Keratinocyte (primary cell): Measurements from ENCODE around the gene C19orf85. TPM values are rescaled to one million over a fixed set of nuclear protein-coding genes. Genes with fewer than 3 reads are reported as not detected.

Source experiments
- DNase-seq: peaks from one replicate; pipeline ENCODE4 v3.0.0-alpha.2; 2011; ENCODE audit warnings: low read depth, missing footprints, low spot score
- FAIRE-seq: peaks from 2 replicates; lab custom pipeline; 2011; peaks lifted over from hg19 to GRCh38; lab: Jason Lieb, UNC
- H2AFZ ChIP-seq: 2 replicates; pipeline ENCODE4 v1.6.0; 2012; ENCODE audit warnings: low read length, control low read depth, inconsistent platforms; ENCODE audit not compliant: control insufficient read depth
- H3K27ac ChIP-seq: 2 replicates; pipeline ENCODE4 v1.5.1; 2011; ENCODE audit warnings: low read length; ENCODE audit not compliant: control insufficient read depth, insufficient read depth
- H3K27me3 ChIP-seq: 3 replicates; pipeline ENCODE4 v1.6.0; 2011; ENCODE audit warnings: low read length; ENCODE audit not compliant: control insufficient read depth, insufficient read depth; ENCODE audit errors: extremely low read depth
- H3K36me3 ChIP-seq, 2 experiments: 2 replicates in 1 of 2; 3 replicates in 1 of 2; pipeline ENCODE4 v1.5.1; 2011; ENCODE audit warnings: low read length in 2 of 2, mild to moderate bottlenecking in 1 of 2; ENCODE audit not compliant: control insufficient read depth in 2 of 2, insufficient read depth in 2 of 2; ENCODE audit errors: extremely low read depth in 1 of 2
- H3K4me1 ChIP-seq: 3 replicates; pipeline ENCODE4 v1.5.1; 2011; ENCODE audit warnings: low read length; ENCODE audit not compliant: control insufficient read depth, insufficient read depth; ENCODE audit errors: extremely low read depth
- H3K4me2 ChIP-seq: 3 replicates; pipeline ENCODE4 v1.6.0; 2011; ENCODE audit warnings: low read depth, low read length; ENCODE audit not compliant: control insufficient read depth, insufficient read depth; ENCODE audit errors: extremely low read depth
- H3K4me3 ChIP-seq, 3 experiments: fragments of 200-600 bp in 1 of 3; sonication (generic) in 1 of 3; 2 replicates in 2 of 3; 3 replicates in 1 of 3; pipeline ENCODE4 v1.5.1; 2011 to 2016; ENCODE audit warnings: low read length in 3 of 3, mild to moderate bottlenecking in 3 of 3, control low read depth in 2 of 3, inconsistent platforms in 1 of 3, low read depth in 1 of 3, mixed read lengths in 1 of 3, mixed run types in 1 of 3, moderate library complexity in 1 of 3; ENCODE audit not compliant: control insufficient read depth in 2 of 3, insufficient read depth in 2 of 3; ENCODE audit errors: extremely low read depth in 1 of 3
- H3K79me2 ChIP-seq: 2 replicates; pipeline ENCODE4 v1.6.0; 2012; ENCODE audit warnings: low read length; ENCODE audit not compliant: control insufficient read depth, insufficient read depth
- H3K9ac ChIP-seq: 3 replicates; pipeline ENCODE4 v1.6.0; 2011; ENCODE audit warnings: low read length; ENCODE audit not compliant: control insufficient read depth, insufficient read depth; ENCODE audit errors: extremely low read depth
- H3K9me1 ChIP-seq: 3 replicates; pipeline ENCODE4 v1.6.0; 2011; ENCODE audit warnings: low read length; ENCODE audit not compliant: control insufficient read depth, insufficient read depth; ENCODE audit errors: extremely low read depth
- H3K9me3 ChIP-seq: 2 replicates; pipeline ENCODE4 v1.5.1; 2012; ENCODE audit warnings: low read depth, low read length; ENCODE audit not compliant: control insufficient read depth
- H4K20me1 ChIP-seq: 3 replicates; pipeline ENCODE4 v1.6.0; 2011; ENCODE audit warnings: low read length; ENCODE audit not compliant: control insufficient read depth, insufficient read depth; ENCODE audit errors: extremely low read depth
- EZH2 ChIP-seq: IDR thresholded peaks from one replicate; pipeline ENCODE4 v1.6.1; 2012; ENCODE audit warnings: inconsistent platforms, mild to moderate bottlenecking, low read length, moderate library complexity
- dilution Hi-C: fragments of 300-500 bp; cut with MboI; formaldehyde crosslinking; loops from one replicate; pipeline ENCODE4 v1.7.0; 2020; ENCODE audit warnings: low sequenced_read_pairs; ENCODE audit not compliant: extremely low pct_ligation_motif_present
- polyA plus RNA-seq, 5 experiments: library from polyadenylated mRNA; depleted of rRNA in 3 of 5; stranded (reverse) in 3 of 5; stranded (forward) in 1 of 5; unstranded in 1 of 5; fragments of >200 nt; gene quantifications; 1 replicate in 1 of 5; 2 replicates in 3 of 5; 3 replicates in 1 of 5; pipeline versions ENCODE4 v1.2.1 to v1.2.3, GENCODE V29; 2011 to 2012; ENCODE audit warnings: missing spikeins in 2 of 5, low read depth in 1 of 5, low replicate concordance in 1 of 5
- TF ChIP-seq, protein P1 (sequence below), 3 experiments: IDR thresholded peaks in 1 of 3; conservative IDR thresholded peaks in 1 of 3; optimal IDR thresholded peaks in 1 of 3; 2 replicates in 2 of 3; 3 replicates in 1 of 3; pipeline versions ENCODE3 to v1.5.1; 2011; ENCODE audit warnings: low read length in 3 of 3, mild to moderate bottlenecking in 3 of 3, moderate library complexity in 2 of 3, control low read depth in 1 of 3, inconsistent platforms in 1 of 3; ENCODE audit not compliant: insufficient read depth in 2 of 3; ENCODE audit errors: extremely low read depth in 1 of 3

The C19orf85 gene
- polyA plus RNA-seq, 1 donor (not counting 4 experiments of a cell fraction or from before 2014, with no cell fraction given), result not detected

DNA sequence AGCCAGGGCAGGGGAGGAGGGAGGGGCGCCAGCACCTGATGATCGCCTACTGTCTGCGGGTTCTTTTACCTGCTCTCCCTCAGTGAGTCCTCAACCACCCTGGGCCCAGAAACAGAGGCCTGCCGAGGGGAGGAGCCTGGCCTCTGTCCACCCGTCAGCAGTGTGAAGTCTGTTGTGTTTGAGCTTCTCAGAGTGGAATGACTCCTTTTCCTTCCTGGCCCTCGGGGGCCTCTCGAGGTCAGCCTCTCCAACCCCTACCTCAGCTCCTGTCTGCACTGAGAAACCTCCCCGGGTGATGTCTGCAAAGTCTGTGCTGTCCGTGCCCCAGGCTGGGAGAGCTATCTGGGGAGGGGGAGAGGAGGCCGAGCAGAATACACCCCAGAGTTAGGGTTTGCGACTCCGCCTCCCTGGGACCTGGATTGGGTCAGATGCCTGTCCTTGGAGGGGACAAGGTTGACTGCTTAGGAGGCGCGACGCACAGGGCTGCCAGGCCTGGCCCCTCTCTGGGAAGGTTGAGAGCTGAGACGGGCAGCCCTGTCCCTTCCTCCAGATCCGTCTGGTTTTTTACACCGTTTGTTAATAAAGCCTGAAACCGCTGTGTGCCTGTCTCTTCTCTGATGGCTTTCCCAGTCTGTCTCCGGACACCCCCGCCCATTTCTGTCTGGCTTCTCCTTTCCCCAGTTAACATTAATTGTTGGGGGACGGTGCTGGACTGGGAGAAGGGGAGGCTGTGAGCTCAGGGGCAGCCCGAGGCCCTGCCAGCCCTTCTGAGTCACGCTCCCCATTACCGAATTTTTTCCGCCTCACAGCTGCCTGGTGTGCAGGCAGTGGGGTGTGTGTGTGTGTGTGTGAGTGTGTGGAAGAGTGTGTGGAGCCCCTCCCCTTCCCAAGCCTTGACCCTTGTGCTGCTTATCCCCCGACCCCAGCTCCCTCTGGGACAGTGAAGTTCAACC, 22.7 kb upstream of the C19orf85 start:
- DNase-seq, result peak; percentile 23
- Histone ChIP-seq H3K27ac (peak overlapping the region; percentile 77), H3K79me2 (no peaks in the 10 kb centered on the region), H2AFZ (no peak overlapping the region), H3K4me1 (peaks cover 32% of the 10 kb centered on the region), H4K20me1 (no peaks in the 10 kb centered on the region), H3K9me1 (peaks cover 3% of the 10 kb centered on the region), H3K9ac (peak overlapping the region; percentile 63), H3K27me3 (peaks cover 18% of the 10 kb centered on the region), H3K9me3 (no peaks in the 10 kb centered on the region), H3K4me2 (peak overlapping the region; percentile 52), H3K4me3 (peak overlapping the region in 2 of 3 experiments; percentile 42 to 46), H3K36me3 (peaks cover 0 to 5% of the 10 kb centered on the region in 2 experiments)
- FAIRE-seq, result peak; percentile 79
- dilution Hi-C loops, result no loop called here
- TF ChIP-seq, protein P1, sequence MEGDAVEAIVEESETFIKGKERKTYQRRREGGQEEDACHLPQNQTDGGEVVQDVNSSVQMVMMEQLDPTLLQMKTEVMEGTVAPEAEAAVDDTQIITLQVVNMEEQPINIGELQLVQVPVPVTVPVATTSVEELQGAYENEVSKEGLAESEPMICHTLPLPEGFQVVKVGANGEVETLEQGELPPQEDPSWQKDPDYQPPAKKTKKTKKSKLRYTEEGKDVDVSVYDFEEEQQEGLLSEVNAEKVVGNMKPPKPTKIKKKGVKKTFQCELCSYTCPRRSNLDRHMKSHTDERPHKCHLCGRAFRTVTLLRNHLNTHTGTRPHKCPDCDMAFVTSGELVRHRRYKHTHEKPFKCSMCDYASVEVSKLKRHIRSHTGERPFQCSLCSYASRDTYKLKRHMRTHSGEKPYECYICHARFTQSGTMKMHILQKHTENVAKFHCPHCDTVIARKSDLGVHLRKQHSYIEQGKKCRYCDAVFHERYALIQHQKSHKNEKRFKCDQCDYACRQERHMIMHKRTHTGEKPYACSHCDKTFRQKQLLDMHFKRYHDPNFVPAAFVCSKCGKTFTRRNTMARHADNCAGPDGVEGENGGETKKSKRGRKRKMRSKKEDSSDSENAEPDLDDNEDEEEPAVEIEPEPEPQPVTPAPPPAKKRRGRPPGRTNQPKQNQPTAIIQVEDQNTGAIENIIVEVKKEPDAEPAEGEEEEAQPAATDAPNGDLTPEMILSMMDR (optimal IDR thresholded peaks at IDR 0.05 in 1 of 3, IDR thresholded peaks at IDR 0.05 in 1 of 3, conservative IDR thresholded peaks at IDR 0.05 in 1 of 3; ENCODE audit: extremely low read depth in 1 of 3, insufficient read depth in 2 of 3, low read length in 3 of 3), result no peak
- no peak for TF ChIP-seq EZH2

DNA sequence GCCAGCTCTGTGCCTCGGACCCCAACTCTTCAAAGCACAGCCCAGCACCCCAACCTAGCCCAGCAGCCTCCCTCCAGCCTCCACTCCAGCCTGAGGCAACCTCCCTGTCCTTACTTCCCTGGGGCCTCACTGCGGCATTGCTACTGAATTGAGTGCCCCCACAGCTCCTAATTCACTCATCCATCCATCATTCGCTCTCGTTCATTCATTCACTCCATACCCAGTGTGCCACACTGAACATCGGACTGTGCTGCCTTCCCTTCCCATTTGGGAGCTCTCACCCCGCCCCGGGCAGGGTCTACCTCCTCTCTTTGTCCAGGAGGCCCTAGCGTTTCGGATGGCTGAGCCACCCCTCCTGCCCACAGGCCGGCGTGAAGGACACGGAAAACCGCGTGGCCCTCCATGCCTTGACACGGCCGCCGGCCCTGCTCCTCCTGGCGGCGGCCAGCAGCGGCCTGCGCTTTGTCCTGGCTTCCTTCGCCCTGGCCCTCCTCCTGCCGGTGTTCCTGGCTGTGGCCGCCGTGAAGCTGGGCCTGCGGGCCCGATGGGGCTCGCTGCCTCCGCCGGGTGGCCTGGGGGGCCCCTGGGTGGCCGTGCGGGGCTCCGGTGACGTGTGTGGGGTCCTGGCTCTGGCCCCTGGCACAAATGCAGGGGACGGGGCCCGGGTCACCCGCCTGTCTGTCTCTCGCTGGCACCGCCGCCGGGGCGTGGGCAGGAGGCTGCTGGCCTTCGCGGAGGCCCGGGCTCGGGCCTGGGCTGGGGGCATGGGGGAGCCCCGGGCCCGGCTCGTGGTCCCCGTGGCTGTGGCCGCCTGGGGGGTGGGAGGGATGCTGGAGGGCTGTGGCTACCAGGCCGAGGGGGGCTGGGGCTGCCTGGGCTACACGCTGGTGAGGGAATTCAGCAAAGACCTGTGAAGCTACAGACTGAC, 21.8 kb upstream of the C19orf85 start:
- Histone ChIP-seq H3K9me3 (no peaks in the 10 kb centered on the region), H3K4me2 (peak overlapping the region; percentile 85), H3K9ac (peak overlapping the region; percentile 63), H3K79me2 (no peaks in the 10 kb centered on the region), H3K4me1 (peaks cover 27% of the 10 kb centered on the region), H3K4me3 (no peak overlapping the region), H3K27me3 (peaks cover 8% of the 10 kb centered on the region), H2AFZ (no peak overlapping the region), H4K20me1 (no peaks in the 10 kb centered on the region), H3K9me1 (peaks cover 3% of the 10 kb centered on the region), H3K36me3 (peaks cover 0 to 5% of the 10 kb centered on the region in 2 experiments), H3K27ac (no peak overlapping the region)
- FAIRE-seq (no peak), DNase-seq (no peak)
- TF ChIP-seq EZH2, result no peak
- TF ChIP-seq, protein P1 (optimal IDR thresholded peaks at IDR 0.05 in 1 of 3, IDR thresholded peaks at IDR 0.05 in 1 of 3, conservative IDR thresholded peaks at IDR 0.05 in 1 of 3; ENCODE audit: extremely low read depth in 1 of 3, insufficient read depth in 2 of 3, low read length in 3 of 3), result no peak
- dilution Hi-C loops, result no loop called here
